KMS-11 (cell line): ENCODE measurements around the gene RGS3.

Experiments
- H2AFZ ChIP-seq: fragments of 200-600 bp; sonication (generic); 2 replicates; pipeline ENCODE4 v1.6.1; 2016; ENCODE audit warnings: antibody characterized with exemption, mixed run types, low read depth
- H3K27ac ChIP-seq: fragments of 200-600 bp; sonication (generic); 2 replicates; pipeline ENCODE4 v1.6.1; 2016; ENCODE audit warnings: mild to moderate bottlenecking, mixed run types
- H3K27me3 ChIP-seq: fragments of 200-600 bp; sonication (generic); 2 replicates; pipeline ENCODE4 v1.6.1; 2017; ENCODE audit warnings: mild to moderate bottlenecking, low read depth, mixed run types, moderate library complexity; ENCODE audit not compliant: insufficient read depth
- H3K36me3 ChIP-seq: fragments of 200-600 bp; sonication (generic); 2 replicates; pipeline ENCODE4 v1.6.1; 2017; ENCODE audit warnings: mild to moderate bottlenecking, mixed run types; ENCODE audit not compliant: insufficient read depth
- H3K4me1 ChIP-seq: fragments of 200-600 bp; sonication (generic); 2 replicates; pipeline ENCODE4 v1.6.1; 2016; ENCODE audit warnings: mild to moderate bottlenecking, low read depth, mixed run types; ENCODE audit not compliant: poor library complexity, severe bottlenecking
- H3K4me2 ChIP-seq: fragments of 200-600 bp; sonication (generic); 2 replicates; pipeline ENCODE4 v1.7.0; 2016; ENCODE audit warnings: mild to moderate bottlenecking, mixed run types
- H3K4me3 ChIP-seq: fragments of 200-600 bp; sonication (generic); IDR thresholded peaks from 2 replicates; pipeline ENCODE4 v1.6.1; 2017; ENCODE audit warnings: low read depth, low read length, mixed read lengths; ENCODE audit not compliant: insufficient read depth
- H3K79me2 ChIP-seq: fragments of 200-600 bp; sonication (generic); 2 replicates; pipeline ENCODE4 v1.6.1; 2016; ENCODE audit warnings: low read depth, mixed run types; ENCODE audit not compliant: insufficient read depth
- H3K9ac ChIP-seq: fragments of 200-600 bp; sonication (generic); 2 replicates; pipeline ENCODE4 v1.6.1; 2016; ENCODE audit warnings: mild to moderate bottlenecking, mixed run types
- H4K20me1 ChIP-seq: fragments of 200-600 bp; sonication (generic); 2 replicates; pipeline ENCODE4 v1.6.1; 2016; ENCODE audit warnings: mild to moderate bottlenecking, mixed run types; ENCODE audit not compliant: insufficient read depth
- CTCF ChIP-seq: fragments of 200-600 bp; sonication (generic); conservative IDR thresholded peaks from 2 replicates; pipeline ENCODE4 v1.6.1; 2017; ENCODE audit warnings: low read depth, mild to moderate bottlenecking, antibody characterized with exemption, low read length, moderate library complexity, mixed read lengths

RGS3 gene

GRCh38 chr9:113582698-113583200, 119.2 kb downstream of the RGS3 start:
- Histone ChIP-seq H3K4me1 (peaks cover 63% of the 10 kb centered on the region), H3K27me3 (no peaks in the 10 kb centered on the region), H3K4me2 (peak overlapping the region; percentile 90), H3K27ac (no peak overlapping the region), H3K36me3 (no peaks in the 10 kb centered on the region), H3K9ac (no peak overlapping the region), H2AFZ (no peak overlapping the region), H3K79me2 (no peaks in the 10 kb centered on the region), H3K4me3 (no peak overlapping the region), H4K20me1 (no peaks in the 10 kb centered on the region)
- no peak for TF ChIP-seq CTCF

GRCh38 chr9:113583511-113584427, 120.2 kb downstream of the RGS3 start:
- Histone ChIP-seq H3K36me3 (no peaks in the 10 kb centered on the region), H3K4me2 (peak overlapping the region; percentile 90; the same call in 1 of the 2 replicates), H3K4me1 (peaks cover 53% of the 10 kb centered on the region), H4K20me1 (no peaks in the 10 kb centered on the region), H3K27me3 (no peaks in the 10 kb centered on the region), H3K79me2 (no peaks in the 10 kb centered on the region), H3K9ac (no peak overlapping the region), H3K4me3 (no peak overlapping the region), H2AFZ (no peak overlapping the region), H3K27ac (no peak overlapping the region)
- TF ChIP-seq CTCF, result no peak

DNA sequence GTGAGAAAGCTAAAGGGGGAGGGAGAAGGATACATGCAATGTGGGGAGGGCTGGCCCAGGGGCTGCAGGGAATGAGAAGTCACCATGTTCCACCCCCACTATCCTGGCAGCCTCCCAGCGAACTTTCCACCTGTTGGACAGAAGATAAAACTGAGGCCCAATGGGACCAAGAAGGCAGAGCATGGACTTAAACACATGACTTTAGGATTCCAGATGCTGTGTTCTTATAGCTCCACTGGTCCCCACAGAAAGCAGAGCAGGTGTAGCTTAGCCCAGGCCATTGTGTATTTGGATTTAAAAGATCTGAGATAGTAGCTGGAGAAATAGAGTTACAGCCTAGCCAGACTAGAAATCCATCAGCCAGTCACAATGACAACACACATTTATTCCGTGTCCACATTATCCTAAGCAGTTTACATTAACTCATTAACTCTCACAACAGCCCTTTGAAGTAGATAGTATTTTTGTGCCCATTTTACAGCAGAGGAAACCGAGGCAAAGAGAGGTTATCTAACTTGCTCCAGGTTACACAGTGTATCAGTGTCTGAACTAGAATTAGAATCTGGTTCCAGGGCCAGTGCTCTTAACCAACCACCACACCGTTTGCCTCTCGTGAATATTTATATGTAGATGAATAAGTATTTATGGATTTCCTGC, 121.0 kb downstream of the RGS3 start:
- Histone ChIP-seq H4K20me1 (no peaks in the 10 kb centered on the region), H3K27ac (no peak overlapping the region), H3K4me2 (no peak overlapping the region), H2AFZ (no peak overlapping the region), H3K4me1 (peaks cover 45% of the 10 kb centered on the region), H3K79me2 (no peaks in the 10 kb centered on the region), H3K9ac (no peak overlapping the region), H3K27me3 (no peaks in the 10 kb centered on the region), H3K36me3 (no peaks in the 10 kb centered on the region), H3K4me3 (no peak overlapping the region)
- no peak for TF ChIP-seq CTCF

GRCh38 chr9:113585085-113585442, 121.5 kb downstream of the RGS3 start:
- Histone ChIP-seq H3K9ac (no peak overlapping the region), H3K27ac (no peak overlapping the region), H3K36me3 (no peaks in the 10 kb centered on the region), H3K27me3 (no peaks in the 10 kb centered on the region), H2AFZ (no peak overlapping the region), H3K4me3 (no peak overlapping the region), H3K4me1 (peaks cover 40% of the 10 kb centered on the region), H3K79me2 (no peaks in the 10 kb centered on the region), H4K20me1 (no peaks in the 10 kb centered on the region), H3K4me2 (no peak overlapping the region)
- no peak for TF ChIP-seq CTCF
